DND-41 (cell line): ENCODE results near the gene RICTOR.
A peak's percentile ranks its signal among the peaks of the same experiment; 100 is the strongest.

Experiments
- ATAC-seq: fragments of 200-7000 bp; cut with Tn5 transposase; 3 replicates; pipeline ENCODE4 v1.9.1; 2021; ENCODE audit warnings: low read depth; ENCODE audit not compliant: insufficient read depth
- DNase-seq: peaks from one replicate; pipeline ENCODE4 v3.0.0-alpha.2; 2020
- H2AFZ ChIP-seq: 2 replicates; pipeline ENCODE4 v1.6.0; 2012; ENCODE audit warnings: low read depth, low read length
- H3K27ac ChIP-seq: 2 replicates; pipeline ENCODE4 v1.5.1; 2012; ENCODE audit warnings: low read length, inconsistent platforms
- H3K27me3 ChIP-seq: fragments of 200-600 bp; sonication (generic); 2 replicates; pipeline ENCODE4 v1.6.0; 2012; ENCODE audit warnings: low read length, mild to moderate bottlenecking, inconsistent platforms; ENCODE audit not compliant: insufficient read depth, poor library complexity
- H3K36me3 ChIP-seq: 2 replicates; pipeline ENCODE4 v1.5.1; 2012; ENCODE audit warnings: low read length, inconsistent platforms; ENCODE audit not compliant: insufficient read depth
- H3K4me1 ChIP-seq: 2 replicates; pipeline ENCODE4 v1.5.1; 2012; ENCODE audit warnings: mild to moderate bottlenecking, low read length; ENCODE audit not compliant: insufficient read depth
- H3K4me2 ChIP-seq: 2 replicates; pipeline ENCODE4 v1.6.0; 2012; ENCODE audit warnings: mild to moderate bottlenecking, moderate library complexity, low read length, inconsistent platforms; ENCODE audit not compliant: insufficient read depth
- H3K4me3 ChIP-seq, 2 experiments: fragments of 200-600 bp in 1 of 2; shearing (Covaris generic) in 1 of 2; 2 replicates each; pipeline ENCODE4 v1.5.1; 2012 to 2016; ENCODE audit warnings: inconsistent platforms in 2 of 2, low read length in 2 of 2, mild to moderate bottlenecking in 2 of 2, low read depth in 1 of 2, moderate library complexity in 1 of 2
- H3K79me2 ChIP-seq: 2 replicates; pipeline ENCODE4 v1.6.0; 2012; ENCODE audit warnings: low read length, inconsistent platforms; ENCODE audit not compliant: insufficient read depth
- H3K9ac ChIP-seq: 2 replicates; pipeline ENCODE4 v1.6.0; 2012; ENCODE audit warnings: low read depth, mild to moderate bottlenecking, inconsistent platforms, low read length, moderate library complexity
- H3K9me3 ChIP-seq: 2 replicates; pipeline ENCODE4 v1.5.1; 2012; ENCODE audit warnings: low read length, moderate library complexity, mild to moderate bottlenecking, inconsistent platforms; ENCODE audit not compliant: insufficient read depth, severe bottlenecking
- H4K20me1 ChIP-seq: 2 replicates; pipeline ENCODE4 v1.6.0; 2012; ENCODE audit warnings: low read length; ENCODE audit not compliant: insufficient read depth
- CTCF ChIP-seq: IDR thresholded peaks from 2 replicates; pipeline ENCODE4 v1.5.1; 2012; ENCODE audit warnings: borderline replicate concordance, low read length, moderate library complexity, mild to moderate bottlenecking; ENCODE audit not compliant: poor library complexity, severe bottlenecking; ENCODE audit errors: extremely low read depth
- EZH2 ChIP-seq: IDR thresholded peaks from 3 replicates; pipeline ENCODE4 v1.6.1; 2012; ENCODE audit warnings: borderline replicate concordance, low read depth, mild to moderate bottlenecking, moderate library complexity, low read length, inconsistent platforms; ENCODE audit not compliant: severe bottlenecking

Gene RICTOR

GRCh38 chr5:38925154-38925925 lies 148.9 kb downstream of the RICTOR start:
- Histone ChIP-seq H2AFZ (no peak overlapping the region), H3K9me3 (no peaks in the 10 kb centered on the region), H3K27ac (no peak overlapping the region), H3K27me3 (peaks cover 4% of the 10 kb centered on the region), H3K4me1 (no peaks in the 10 kb centered on the region), H4K20me1 (no peaks in the 10 kb centered on the region), H3K4me3 (no peak overlapping the region), H3K9ac (no peak overlapping the region), H3K36me3 (no peaks in the 10 kb centered on the region), H3K79me2 (no peaks in the 10 kb centered on the region), H3K4me2 (no peak overlapping the region)
- no peak for ATAC-seq
- no peak for TF ChIP-seq EZH2
- TF ChIP-seq CTCF = no peak
- DNase-seq = no peak

- Histone ChIP-seq H3K4me1 (no peaks in the 10 kb centered on the region), H2AFZ (no peak overlapping the region), H3K4me3 (no peak overlapping the region), H4K20me1 (no peaks in the 10 kb centered on the region), H3K79me2 (no peaks in the 10 kb centered on the region), H3K27ac (no peak overlapping the region), H3K9ac (no peak overlapping the region), H3K4me2 (no peak overlapping the region), H3K9me3 (no peaks in the 10 kb centered on the region), H3K36me3 (no peaks in the 10 kb centered on the region), H3K27me3 (peaks cover 4% of the 10 kb centered on the region)
- no peak for ATAC-seq
- no peak for DNase-seq
- TF ChIP-seq EZH2 = no peak
- TF ChIP-seq CTCF = no peak
These were observed 150.3 kb downstream of the RICTOR start for GRCh38 chr5:38923661-38924451.

- Histone ChIP-seq H3K9me3 (no peaks in the 10 kb centered on the region), H3K36me3 (no peaks in the 10 kb centered on the region), H3K4me3 (no peak overlapping the region), H3K27ac (no peak overlapping the region), H4K20me1 (no peaks in the 10 kb centered on the region), H3K4me2 (no peak overlapping the region), H3K27me3 (peaks cover 4% of the 10 kb centered on the region), H3K9ac (no peak overlapping the region), H2AFZ (no peak overlapping the region), H3K4me1 (no peaks in the 10 kb centered on the region), H3K79me2 (no peaks in the 10 kb centered on the region)
- peak; percentile 51 for DNase-seq
- ATAC-seq = peak; percentile 84
- TF ChIP-seq CTCF (peak; percentile 83), EZH2 (no peak)
These were observed 152.0 kb downstream of the RICTOR start for GRCh38 chr5:38922199-38922598.
